NCI-H1694 treated with DMSO at 0.1 percent for 48 hours (cell line): ENCODE measurements around the gene CXXC1.
"Not testable (repeated sequence)": the region's sequence is repeated elsewhere in the genome, so short reads cannot be mapped to it uniquely, and the experiment has no call there.

Experiments
- DNase-seq: peaks from one replicate; lab custom pipeline; 2025; lab: John Stamatoyannopoulos, UW

The CXXC1 gene

GRCh38 chr18:50287441-50288347 lies at the start of gene CXXC1:
TSS of gene CXXC1 (minus strand) at chr18:50287692. CDS start at chr18:50287589, 103 bp downstream.
- peak; percentile 97 for DNase-seq

GRCh38 chr18:50334546-50335152 lies 47.2 kb upstream of the CXXC1 start:
- no peak for DNase-seq

GRCh38 chr18:50331691-50332090 lies 44.2 kb upstream of the CXXC1 start:
- DNase-seq, result no peak

- no peak for DNase-seq
Observed at GRCh38 chr18:50330176-50330575, 42.7 kb upstream of the CXXC1 start.

GRCh38 chr18:50327983-50328382 lies 40.5 kb upstream of the CXXC1 start:
- DNase-seq, result no peak

- DNase-seq, result no peak
Observed at GRCh38 chr18:50320719-50321118, 33.2 kb upstream of the CXXC1 start.

GRCh38 chr18:50315100-50315871 lies 27.8 kb upstream of the CXXC1 start:
- DNase-seq, result no peak

- DNase-seq, result no peak
Observed at GRCh38 chr18:50313873-50314460, 26.5 kb upstream of the CXXC1 start.

- no peak for DNase-seq
Observed at GRCh38 chr18:50313031-50313607, 25.6 kb upstream of the CXXC1 start.

GRCh38 chr18:50312296-50313030 lies 25.0 kb upstream of the CXXC1 start:
- no peak for DNase-seq

GRCh38 chr18:50311650-50312049 lies 24.2 kb upstream of the CXXC1 start:
- DNase-seq, result no peak

- DNase-seq, result no peak
Observed at GRCh38 chr18:50310080-50310479, 22.6 kb upstream of the CXXC1 start.

GRCh38 chr18:50308851-50309250 lies 21.4 kb upstream of the CXXC1 start:
- not testable (repeated sequence) for DNase-seq

- DNase-seq, result peak; percentile 51
Observed at GRCh38 chr18:50307738-50308470, 20.4 kb upstream of the CXXC1 start.

GRCh38 chr18:50307400-50307737 lies 19.9 kb upstream of the CXXC1 start:
- DNase-seq, result no peak

- DNase-seq, result no peak
Observed at GRCh38 chr18:50306944-50307343, 19.5 kb upstream of the CXXC1 start.

GRCh38 chr18:50301074-50301473 lies 13.6 kb upstream of the CXXC1 start:
- no peak for DNase-seq

- no peak for DNase-seq
Observed at GRCh38 chr18:50299626-50300388, 12.3 kb upstream of the CXXC1 start.

GRCh38 chr18:50298443-50299284 lies 11.2 kb upstream of the CXXC1 start:
- DNase-seq, result no peak
